ENCODE results near the gene PPP1R7. TPM values are rescaled to one million over a fixed set of nuclear protein-coding genes. Genes with fewer than 3 reads are reported as not detected.

The PPP1R7 gene, protein sequence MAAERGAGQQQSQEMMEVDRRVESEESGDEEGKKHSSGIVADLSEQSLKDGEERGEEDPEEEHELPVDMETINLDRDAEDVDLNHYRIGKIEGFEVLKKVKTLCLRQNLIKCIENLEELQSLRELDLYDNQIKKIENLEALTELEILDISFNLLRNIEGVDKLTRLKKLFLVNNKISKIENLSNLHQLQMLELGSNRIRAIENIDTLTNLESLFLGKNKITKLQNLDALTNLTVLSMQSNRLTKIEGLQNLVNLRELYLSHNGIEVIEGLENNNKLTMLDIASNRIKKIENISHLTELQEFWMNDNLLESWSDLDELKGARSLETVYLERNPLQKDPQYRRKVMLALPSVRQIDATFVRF
- 34.4 and 49.7 TPM in 2 replicates for total RNA-seq (2014; rRNA removed; shearing (Covaris generic))

GRCh38 chr2:241149925-241150659, at the start of gene PPP1R7:
Gene PPP1R7, plus strand, starts transcription at chr2:241150467. Its CDS starts 29 bp downstream, at chr2:241150496.

DNA sequence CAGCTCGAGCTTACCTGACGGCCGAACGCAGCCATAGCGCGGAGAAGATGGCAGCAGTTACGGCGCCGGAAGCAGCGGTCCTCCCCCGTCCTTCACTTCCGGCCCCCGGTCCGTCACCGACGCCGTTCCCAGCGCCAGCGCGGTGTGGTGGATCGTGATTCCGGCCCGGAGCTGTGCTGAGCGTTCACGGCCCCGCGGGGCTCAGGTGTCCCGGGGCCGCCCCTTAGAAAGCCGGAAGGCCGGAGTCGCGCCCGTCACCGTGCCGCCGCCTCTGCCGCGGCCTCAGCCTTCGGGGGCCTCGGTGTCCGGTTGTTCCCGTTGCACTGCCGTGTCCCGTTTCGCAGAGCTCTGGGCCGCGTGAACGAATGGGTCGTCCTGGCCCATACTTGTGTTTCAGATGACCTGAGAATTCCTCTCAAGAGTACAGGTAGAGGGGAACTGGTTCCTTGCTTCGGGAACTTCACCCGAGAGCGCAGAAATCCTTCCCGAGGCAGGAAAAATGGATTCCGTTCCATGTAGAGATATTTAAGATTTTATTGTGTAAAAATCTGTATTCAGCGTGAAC, 47.9 kb upstream of the PPP1R7 start, which contains the start of gene MTERF4:
Gene MTERF4 (minus strand): TSS at position 49 of the 565 bp plus-strand sequence. CDS start 14 bp downstream, at position 35.

GRCh38 chr2:241148891-241149674, 1.2 kb upstream of the PPP1R7 start, which contains the start of gene PASK:
Gene PASK, minus strand, starts transcription at chr2:241149472. Its CDS starts 6,440 bp downstream, at chr2:241143032.

GRCh38 chr2:241188361-241189092, 38.3 kb downstream of the PPP1R7 start, which contains the start of gene ANO7:
Gene ANO7, plus strand, starts transcription at chr2:241188677. Its CDS starts 1,387 bp downstream, at chr2:241190064.

Small RNA genes within 50 kb of the gene (small RNA-seq; reads per million reads assigned to genes)
- not detected for gene AC005237.2

Other genes starting within 250 kb of the PPP1R7 start
- gene CROCC2, start 244.1 kb upstream of the PPP1R7 start, total RNA-seq (2014; rRNA removed; shearing (Covaris generic)), result not detected in 2 replicates
- 10.2 and 13.6 TPM in 2 replicates for gene SNED1, start 151.8 kb upstream of the PPP1R7 start, total RNA-seq (2014; rRNA removed; shearing (Covaris generic))
- gene MTERF4, start 48.2 kb upstream of the PPP1R7 start, total RNA-seq (2014; rRNA removed; shearing (Covaris generic)), result 23.0 and 34.4 TPM in 2 replicates
- 4.4 and 4.8 TPM in 2 replicates for gene PASK, start 995 bp upstream of the PPP1R7 start, total RNA-seq (2014; rRNA removed; shearing (Covaris generic))
- 0.19 and 1.0 TPM in 2 replicates for gene ANO7, start 38.2 kb downstream of the PPP1R7 start, total RNA-seq (2014; rRNA removed; shearing (Covaris generic))
- gene HDLBP, start 165.2 kb downstream of the PPP1R7 start, total RNA-seq (2014; rRNA removed; shearing (Covaris generic)), result 326 and 357 TPM in 2 replicates
- 129 and 137 TPM in 2 replicates for gene SEPTIN2, start 165.5 kb downstream of the PPP1R7 start, total RNA-seq (2014; rRNA removed; shearing (Covaris generic))
- gene FARP2, start 205.8 kb downstream of the PPP1R7 start, total RNA-seq (2014; rRNA removed; shearing (Covaris generic)), result 27.8 and 28.4 TPM in 2 replicates